ENCODE results near the gene ANO1.

Gene ANO1

DNA sequence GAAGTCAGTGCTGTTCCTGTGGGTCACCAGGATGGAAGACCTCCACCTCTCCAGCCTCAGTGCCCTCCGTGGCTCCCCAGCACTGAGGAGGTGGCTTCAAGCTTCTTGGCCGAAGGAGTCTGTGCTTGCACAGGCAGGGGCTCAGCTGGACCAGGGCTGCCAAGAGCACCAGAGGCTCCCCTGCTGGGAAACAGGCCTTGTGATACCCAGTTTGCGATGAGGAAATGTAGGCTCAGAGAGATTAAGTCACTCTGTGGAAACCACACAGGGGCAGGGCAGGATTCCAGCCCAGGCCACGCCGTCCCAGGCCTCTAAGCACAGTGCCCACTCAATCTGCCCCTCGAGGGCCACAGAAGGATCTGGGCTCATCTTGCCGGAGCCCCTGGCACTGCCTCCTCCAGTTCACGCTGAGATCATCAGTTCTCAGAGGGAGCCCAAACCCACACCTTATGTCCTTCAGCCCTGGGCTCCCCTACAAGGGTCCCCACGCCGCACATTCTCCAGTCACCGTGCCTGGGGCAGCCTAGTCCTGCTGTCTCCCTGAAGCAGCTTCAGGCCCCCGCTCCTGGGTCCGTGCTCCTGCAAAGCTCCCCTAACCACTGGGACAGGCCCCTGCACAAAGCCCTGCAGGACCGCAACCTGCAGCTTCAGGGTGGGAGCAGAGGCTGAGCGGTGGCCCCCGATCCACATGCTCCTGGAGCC lies 21.6 kb downstream of the ANO1 start:
- DNase-seq = no peak

DNA sequence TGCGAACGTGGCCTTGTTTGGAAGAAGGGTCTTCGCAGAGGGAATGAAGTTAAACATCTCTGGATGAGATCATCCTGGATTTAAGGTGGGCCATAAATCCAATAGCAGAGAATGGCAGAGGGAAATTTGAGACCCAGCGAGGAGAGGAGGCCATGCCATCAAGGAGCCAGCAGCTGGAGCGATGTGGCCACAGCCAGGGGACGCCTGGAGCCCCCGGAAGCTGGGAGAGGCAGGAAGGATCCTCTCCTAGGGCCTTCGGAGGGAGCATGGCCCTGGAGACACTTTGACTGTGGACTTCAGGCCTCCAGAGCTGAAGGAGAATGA lies 22.1 kb downstream of the ANO1 start:
- DNase-seq = no peak

DNA sequence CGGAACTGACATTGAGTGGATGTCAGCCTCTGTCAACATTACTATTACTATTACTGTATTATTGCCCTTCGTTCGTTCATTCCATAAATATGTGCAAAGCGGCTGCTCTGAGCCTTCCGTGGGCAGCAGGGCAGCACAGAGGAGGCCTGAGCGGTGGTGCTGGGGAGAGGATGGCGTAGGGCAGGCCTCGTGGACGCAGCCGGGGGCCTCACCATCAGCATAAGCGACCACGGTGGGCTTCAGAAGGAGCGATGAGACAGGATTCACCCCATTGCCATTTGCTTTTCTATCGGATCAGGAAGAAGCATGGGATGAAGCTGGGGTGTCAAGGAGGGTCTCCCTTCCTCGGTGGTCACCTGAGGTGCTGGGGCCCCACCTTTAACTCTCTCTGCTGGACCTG lies 22.7 kb downstream of the ANO1 start:
- DNase-seq = no peak

DNA sequence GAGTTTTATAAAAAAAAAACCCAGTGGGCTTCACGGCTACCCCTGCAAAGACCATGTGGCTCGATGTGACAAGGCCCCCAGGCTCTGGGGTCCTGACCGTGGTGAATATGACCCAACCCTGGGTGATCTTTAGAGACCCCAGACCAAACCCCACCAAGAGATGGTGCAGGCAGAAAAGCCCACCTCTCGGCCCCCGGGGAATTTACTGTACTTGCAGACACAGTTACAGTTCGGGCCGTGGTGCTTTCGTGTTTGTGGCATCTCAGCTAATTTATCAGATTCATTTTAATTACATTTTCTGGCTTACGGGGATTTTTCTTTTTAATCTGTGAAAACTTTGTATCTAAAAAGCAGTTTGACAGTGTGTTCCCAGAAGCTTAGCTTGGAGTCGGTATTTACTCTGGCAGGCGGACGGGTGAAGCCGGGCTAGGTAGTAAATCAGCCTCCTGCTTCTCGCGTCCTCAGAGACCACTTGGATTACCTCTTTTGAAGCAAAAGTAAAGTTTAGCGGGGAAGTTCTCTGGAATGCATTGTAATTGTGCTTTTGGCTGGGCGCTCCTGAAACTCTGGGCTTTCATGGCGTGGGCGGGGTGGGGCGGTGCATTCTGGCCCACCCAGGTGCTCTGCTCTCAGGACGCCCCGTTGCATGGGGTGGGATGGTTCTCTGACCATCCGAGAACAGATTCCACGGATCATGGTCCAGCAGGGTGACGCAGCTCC lies 25.3 kb downstream of the ANO1 start:
- DNase-seq = no peak

DNA sequence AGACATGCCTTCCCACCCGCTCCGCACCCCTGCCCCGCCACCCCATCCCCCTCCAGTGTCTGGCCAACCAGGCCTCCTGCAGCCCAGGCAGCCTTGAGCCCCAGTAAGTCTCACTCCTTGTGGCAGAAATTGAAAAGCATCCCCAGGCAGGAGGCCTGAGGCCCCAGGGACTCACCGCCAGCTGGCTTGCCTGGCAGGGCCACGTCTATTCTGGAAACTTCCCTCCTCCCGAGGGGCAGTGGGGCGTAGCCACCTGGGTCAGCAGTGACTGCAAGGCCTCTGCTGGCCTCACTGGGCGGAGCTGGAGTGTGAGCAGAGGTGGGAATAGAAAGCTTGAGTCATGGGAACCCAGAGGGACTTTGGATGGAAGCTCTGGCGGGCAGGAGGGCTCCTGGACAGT lies 26.3 kb downstream of the ANO1 start:
- no peak for DNase-seq

DNA sequence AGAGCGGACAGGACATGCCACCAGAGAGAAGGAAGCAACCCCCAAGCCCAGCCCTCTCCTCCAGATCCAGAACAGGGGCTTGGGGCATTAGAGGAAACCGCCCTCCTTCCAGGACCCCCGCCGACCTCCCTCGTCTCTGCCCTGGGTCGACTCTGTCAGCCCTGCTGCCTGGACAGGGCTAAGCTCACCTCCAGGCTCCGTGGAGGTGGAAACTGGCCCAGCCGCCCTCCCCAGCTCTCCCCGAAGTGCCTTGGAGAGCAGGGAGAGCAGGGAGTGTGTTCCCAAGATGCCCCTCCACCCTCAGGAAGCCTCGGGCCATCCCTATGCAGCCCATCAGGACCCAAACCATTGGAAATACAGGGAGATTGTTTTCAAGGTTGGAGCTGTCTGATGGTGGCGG lies 26.8 kb downstream of the ANO1 start:
- DNase-seq = no peak

DNA sequence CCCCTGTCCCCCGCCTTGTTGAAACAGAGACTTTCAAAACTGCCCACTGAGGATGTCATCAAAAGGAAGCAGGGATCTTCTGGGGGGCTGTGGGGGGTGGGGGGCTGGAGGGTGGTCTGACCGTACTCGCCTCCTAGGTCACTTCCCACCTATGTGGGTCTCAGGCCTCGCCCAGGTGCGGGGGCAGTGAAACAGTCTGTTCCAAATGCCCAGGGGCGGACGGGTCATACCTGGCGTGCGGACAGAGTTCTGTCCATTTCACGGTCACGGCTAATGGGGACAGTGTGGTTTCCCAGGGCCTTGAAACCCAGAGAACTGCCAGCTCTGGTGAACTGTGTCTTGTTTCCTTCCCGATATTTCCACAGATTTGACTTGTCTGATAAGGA lies 27.2 kb downstream of the ANO1 start:
- no peak for DNase-seq

DNA sequence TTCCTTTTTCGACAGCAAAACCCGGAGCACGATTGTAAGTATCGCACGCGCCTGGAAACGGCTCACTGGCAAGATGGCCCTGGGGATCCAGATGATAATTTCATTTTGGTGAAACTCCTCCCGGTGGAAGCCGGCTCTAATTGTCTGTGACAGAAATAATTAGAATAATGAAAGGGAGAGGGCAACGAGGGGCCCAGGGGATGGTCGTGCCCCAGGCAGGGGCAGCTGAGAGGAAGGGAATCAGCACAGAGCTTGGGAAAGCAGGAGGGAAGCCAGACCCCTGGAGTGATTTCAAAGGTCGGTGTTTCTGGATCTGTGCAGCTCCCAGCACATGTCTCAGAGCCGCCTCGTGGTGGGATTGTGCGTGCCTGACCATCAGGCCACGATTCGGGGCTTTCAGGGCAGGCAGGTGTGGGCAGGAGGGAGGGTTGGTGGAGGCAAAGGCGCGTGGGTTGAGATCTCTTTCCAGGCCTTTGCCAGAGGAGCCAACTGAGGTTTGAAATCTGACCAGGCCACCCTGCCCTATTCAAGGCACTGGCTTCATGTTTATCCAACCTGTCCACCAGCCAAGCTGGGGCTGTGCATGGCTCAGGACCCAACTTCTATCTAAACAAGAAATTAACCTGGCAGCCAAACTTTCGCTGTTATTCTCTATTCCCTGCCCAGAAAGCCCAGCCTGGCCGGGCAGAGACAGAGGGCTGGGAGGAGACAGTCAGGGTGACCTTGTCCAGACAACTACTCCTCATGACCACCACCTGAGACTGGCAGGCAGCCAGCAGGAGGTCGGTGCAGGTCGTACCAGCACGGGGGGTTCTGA lies 27.8 kb downstream of the ANO1 start:
- DNase-seq = no peak

DNA sequence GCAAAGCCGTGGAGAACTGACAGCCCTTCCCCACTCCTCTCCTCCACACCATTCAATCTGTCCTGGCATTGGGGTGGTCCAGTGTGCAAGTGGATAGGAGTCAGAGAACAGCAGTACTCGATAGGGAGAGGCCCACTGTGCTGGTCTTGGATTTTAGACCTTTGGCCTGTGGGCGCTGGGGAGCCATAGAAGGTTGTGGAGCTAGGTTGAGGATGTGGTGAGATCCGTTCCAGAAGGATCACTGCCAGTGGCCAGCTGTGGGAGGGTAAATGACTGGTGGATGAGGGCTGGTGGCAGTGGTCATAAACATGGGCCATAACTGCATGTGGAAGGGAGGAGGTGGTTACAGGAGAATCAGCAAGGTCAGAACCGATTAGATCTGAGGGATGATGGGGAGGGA lies 28.6 kb downstream of the ANO1 start:
- no peak for DNase-seq

DNA sequence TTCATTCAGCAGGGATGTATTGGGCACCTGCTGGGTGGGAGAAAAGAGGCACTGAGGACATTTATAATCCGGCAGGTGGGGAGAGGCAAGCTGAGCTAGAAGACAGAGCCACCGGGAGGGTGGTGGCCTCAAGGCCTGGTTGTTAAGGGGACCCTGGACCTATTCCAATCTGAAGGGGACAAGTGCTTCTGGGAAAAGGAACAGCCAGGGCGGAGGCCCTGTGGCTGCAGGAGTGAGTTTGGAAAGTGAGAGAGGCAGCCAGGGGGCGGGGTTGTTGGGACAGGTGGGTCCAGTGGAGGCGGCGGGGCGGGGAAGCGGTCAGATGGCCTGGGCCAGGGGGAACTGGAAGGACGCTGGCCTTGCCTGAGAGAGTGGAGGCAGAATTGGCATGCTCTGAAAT lies 29.1 kb downstream of the ANO1 start:
- DNase-seq = no peak

DNA sequence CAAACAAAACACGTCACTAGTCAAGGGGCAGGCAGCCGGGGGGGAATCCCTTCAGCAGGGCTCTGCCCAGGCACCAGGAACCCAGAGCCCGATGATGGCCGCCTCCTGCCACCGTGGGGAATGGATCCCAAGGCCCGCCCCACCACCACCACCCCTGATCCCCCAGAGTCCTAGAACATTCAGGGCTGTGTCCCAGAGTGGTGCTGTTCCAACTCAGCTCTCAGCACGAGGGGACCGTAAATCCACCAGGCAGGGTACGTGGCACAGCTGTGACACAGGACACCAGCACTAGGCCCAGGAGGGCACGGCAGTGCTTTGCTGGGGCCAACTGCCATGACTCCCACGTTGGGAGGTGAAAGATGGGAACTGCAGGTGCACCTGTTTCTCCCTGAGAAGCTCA lies 29.6 kb downstream of the ANO1 start:
- DNase-seq = no peak

DNA sequence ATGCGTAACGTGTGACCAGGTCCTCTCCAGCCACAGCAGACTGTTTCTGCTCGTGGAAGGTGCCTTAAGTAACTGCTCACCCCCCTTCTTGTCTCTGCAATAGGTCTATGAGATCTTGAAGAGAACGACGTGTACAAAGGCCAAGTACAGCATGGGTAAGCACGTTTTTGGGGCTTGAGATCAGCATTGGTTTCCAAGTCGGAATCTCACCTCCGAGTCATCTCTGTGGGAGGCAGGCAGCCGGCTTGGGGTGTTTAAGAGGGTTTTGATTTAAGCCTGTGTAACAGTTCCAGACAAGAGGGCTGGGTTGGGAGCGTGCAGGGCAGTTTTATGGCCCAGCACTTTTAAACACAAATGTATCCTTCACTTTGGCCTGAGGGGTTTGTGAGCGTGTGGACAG lies 30.1 kb downstream of the ANO1 start:
- no peak for DNase-seq

DNA sequence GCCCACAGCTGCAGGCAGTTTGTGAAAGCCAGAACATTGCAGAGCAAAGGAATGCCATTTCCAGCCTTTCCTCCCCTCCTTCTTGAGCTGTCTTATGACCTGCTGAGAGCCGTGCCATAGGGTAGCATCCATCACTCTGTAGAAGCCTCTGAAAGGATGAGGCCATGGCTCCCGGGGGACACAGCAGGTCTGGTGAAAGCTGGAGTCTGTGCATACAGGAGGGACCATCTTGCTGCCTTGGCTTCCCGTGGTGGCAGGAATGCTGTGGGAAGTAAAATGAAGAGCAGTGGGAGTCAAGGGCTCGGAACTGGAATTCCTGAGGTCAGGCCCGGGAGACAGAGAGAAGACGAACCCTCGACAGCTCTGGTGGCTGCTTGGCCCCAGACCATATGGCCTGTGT lies 30.9 kb downstream of the ANO1 start:
- DNase-seq = no peak

DNA sequence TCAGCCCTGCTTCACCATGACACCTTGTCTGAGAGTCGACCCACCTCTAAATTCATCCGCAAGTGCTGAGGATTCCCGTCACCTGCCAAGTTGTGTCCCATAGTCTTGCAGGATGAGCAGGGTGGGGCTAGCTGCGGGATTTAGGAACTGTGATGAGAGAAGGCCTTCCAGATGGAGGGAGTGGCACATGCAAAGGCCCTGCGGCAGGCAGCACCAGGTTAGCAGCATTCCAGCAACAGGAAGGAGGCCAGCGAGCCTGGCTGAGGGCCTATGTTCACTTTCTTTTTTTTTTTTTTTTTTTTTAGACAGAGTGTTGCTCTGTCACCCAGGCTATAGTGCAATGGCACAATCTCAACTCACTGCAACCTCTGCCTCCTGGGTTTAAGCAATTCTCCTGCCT lies 31.8 kb downstream of the ANO1 start:
- DNase-seq = no peak

DNA sequence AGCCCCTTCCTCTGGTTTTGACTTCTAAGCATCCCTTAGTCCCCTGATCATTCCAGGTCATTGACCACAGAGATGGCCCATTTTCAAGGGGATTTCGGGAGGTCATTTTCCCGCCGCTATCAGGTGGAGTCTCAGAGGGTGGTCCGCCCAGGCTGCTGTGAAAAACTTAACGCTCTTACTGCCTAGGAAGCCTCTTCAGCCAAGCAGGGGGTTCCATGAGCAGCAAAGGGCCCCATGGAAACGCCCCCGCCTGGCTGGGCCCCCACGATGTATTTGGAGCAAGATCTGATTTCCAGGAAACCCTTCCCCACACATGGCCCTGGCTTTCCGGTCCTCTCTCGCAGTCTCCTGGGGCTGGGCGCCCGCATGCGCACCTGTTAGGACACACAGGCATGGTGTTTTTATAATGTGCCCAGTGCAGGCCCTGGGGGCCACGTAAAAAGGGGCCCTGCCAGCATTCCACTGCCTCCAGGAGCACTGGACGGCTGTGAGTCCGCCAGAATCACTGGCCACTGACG lies 32.5 kb downstream of the ANO1 start:
- DNase-seq = no peak

DNA sequence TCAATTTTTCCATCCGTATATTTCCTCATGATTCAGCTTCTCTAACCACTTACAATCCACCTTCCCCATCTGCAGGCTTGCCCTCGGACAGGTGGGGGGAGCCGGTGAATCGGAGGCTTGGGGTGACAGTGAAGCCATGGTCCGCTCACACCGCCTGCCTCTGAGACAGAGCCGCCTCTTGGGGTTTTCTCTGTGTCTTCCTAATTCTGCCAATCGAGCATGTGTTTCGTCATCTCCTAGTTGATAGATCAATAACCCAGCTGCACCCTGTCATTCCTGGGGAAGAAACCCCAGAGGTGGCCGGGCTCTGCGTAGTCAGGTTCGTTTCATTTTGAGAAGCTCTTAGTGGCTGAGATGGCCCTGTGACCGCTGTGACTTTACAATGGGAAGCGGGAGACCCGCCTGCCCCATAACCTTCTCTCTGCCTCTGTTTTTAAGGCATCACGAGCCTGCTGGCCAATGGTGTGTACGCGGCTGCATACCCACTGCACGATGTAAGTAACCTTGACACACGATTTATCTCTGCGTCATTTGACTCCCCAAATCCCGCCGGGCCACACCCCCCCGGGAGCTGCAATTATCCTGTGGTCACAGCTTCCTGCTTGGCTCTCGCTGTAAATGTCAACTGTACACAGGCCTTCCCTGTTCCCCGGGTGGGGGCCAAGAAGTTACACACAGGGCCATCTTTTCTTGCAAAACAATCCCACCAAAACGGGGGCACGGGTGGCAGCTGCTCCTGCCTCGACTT lies 33.3 kb downstream of the ANO1 start:
- DNase-seq = no peak

DNA sequence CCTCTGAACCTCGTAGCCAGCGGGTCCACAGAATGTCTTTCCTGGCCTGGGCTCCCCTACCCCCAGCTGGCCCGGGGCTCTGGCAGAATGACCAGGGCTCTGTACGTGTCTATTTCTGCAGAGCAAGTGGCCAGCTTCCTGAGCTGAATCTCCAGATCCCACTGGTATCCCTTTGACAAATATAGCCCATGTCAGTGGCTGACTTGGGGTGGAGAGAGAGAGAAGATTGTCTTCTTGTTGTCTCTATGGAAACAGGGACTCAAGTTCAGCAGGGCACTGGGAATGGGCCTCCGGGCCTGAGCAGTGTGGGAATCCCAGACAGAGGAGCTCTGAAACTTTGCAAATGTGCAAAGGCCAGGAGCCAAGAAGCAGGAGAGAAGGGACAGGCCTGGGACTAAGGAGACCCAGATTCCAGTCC lies 33.9 kb downstream of the ANO1 start:
- no peak for DNase-seq

DNA sequence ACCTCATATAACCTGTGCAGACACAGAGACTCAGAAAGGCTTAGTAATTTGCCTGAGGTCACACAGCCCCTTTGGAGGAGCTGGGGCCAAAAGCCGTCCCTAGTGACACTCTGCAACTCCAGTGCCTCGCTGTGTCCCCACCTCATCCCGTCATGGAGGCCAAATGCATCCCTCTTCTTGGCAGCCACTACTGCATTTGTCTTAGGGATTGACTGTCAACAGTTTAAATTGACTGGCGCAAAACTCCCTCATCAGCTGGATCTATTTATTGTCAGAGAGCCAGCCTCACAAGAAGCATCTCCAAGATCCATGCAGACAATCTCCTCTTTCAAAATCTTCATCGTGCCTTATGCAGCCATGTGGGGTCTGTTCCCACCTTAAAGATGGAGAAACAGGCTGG lies 35.7 kb downstream of the ANO1 start:
- DNase-seq = no peak

DNA sequence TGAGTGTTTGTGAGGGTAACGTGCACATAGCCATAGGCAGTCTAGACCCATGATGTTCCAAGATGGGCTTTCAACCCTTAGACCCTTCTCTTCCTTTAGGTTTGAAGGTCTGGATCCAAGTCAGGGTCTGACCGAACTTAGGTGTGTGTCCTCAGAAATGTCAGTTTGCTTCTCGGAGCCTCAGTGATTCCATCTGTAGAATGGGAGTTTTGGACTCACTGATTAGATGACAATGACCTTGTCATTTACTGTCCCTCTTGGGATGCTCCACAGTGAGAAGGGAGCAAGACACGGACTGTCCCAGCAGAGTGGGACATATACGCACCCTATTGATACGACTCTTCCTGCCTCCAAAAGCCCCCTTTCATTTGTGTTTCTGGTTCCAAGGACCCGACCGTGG lies 37.7 kb downstream of the ANO1 start:
- DNase-seq = no peak

DNA sequence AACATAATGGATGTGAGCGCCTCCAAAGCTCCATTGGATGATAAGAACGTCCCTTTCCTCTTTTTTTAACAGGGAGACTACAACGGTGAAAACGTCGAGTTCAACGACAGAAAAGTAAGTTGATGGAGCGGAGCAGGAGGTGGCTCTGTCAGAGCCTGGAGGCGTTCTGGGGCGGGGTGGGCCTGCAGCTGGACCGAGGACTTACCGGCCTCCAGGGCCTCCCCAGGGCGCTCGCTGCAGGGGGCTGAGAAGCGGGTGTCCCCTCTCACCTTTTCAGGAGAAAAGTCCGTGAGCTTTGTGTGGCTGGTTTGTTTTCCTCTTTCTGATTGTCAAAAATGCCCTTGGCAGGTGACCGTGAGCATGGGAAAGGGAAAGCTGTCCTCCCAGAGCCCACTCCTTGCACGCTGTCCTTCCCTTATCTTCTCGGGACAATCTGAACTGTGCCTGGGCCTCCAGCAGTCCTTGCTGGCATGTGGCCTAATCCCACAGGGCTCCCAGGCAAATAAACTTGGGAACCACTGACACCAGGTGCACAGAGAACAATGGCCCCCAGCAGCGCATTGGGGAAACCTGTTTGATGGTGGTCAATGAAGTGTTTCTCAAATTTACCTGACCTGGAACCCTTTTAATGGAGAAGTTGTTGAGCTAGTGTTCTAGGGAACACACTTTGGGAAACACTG lies 38.4 kb downstream of the ANO1 start:
- no peak for DNase-seq

DNA sequence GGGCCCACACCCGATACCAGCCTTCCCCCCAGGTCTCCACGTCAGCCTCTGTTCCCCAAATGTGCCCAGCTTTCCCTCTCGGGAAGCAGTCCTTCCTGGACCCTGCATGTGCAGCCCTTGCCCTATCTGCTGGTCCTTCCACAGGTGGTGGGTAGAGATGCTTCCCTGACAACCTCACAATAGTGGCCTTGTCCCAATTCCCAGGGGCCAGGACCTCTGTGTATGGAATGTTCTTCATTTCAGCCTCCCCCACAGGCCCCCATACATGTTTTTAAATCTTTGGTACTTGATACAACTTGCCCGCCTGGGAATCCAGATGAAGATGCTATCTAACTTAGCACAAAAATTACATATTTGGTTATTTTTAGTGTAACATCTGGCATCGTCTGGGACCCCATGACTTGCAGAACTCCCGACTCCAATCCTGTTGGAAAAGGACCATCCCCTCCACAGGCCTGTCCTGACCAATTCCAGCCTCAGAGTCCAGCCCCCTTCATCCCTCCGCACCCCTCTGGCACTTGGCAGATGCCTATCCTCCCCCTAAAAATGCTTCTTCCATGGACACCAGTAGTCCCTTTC lies 39.5 kb downstream of the ANO1 start:
- DNase-seq = no peak

DNA sequence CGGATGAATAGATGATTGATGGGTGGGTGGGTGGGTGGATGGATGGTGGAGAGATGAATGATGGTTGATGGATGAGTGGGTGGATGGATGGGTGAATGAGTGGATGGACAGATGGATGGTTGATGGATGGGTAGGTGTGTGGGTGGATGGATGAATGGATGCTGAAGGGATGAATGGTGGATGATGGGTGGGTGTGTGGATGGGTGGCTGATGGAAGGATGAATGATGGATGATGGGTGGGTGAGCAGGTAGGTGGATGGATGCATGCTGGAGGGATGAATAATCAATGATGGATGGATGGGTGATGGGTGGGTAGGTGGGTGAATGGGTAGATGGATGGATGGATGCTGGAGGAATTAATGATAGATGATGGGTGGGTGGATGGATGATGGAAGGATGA lies 40.5 kb downstream of the ANO1 start:
- no peak for DNase-seq

Data from activated T-cell treated with anti-CD3 and anti-CD28 coated beads, Interleukin-2, amount 50 U/mL, for 48 hours (primary cell).